Heart left ventricle (tissue), 16 donors: ENCODE data around the gene PLEKHA6. TPM values are rescaled to one million over a fixed set of nuclear protein-coding genes. Genes with fewer than 3 reads are reported as not detected.

ENCODE experiments used
- ATAC-seq, 4 donors: fragments of 200-7000 bp; cut with Tn5 transposase; one replicate each; pipeline ENCODE4 v1.9.1; 2020 to 2022; ENCODE audit warnings: moderate library complexity in 4 of 4, mild to moderate bottlenecking in 3 of 4, moderate number of reproducible peaks in 1 of 4
- DNase-seq, 5 donors: peaks; one replicate each; pipeline ENCODE4 v3.0.0-alpha.2; 2020
- H3K27ac ChIP-seq, 12 donors: fragments of 200-600 bp; sonication (generic) in 4 of 12; one replicate each; pipeline versions ENCODE4 v1.5.0 to v1.8.0; 2016 to 2022; ENCODE audit warnings: mild to moderate bottlenecking in 2 of 12
- H3K27me3 ChIP-seq, 9 donors: fragments of 200-600 bp; sonication (generic) in 2 of 9; one replicate each; pipeline versions ENCODE4 v1.5.1 to v1.8.0; 2016 to 2022; ENCODE audit warnings: mild to moderate bottlenecking in 3 of 9
- H3K36me3 ChIP-seq, 9 donors: fragments of 200-600 bp; sonication (generic) in 2 of 9; one replicate each; pipeline versions ENCODE4 v1.5.0 to v1.8.0; 2018 to 2022; ENCODE audit warnings: mild to moderate bottlenecking in 2 of 9
- H3K4me1 ChIP-seq, 12 donors: fragments of 200-600 bp; sonication (generic) in 4 of 12; one replicate each; pipeline versions ENCODE4 v1.5.0 to v1.8.0; 2016 to 2022; ENCODE audit warnings: mild to moderate bottlenecking in 3 of 12
- H3K4me3 ChIP-seq, 12 donors: fragments of 200-600 bp; sonication (generic) in 4 of 12; one replicate each; pipeline versions ENCODE4 v1.5.0 to v1.8.0; 2017 to 2022; ENCODE audit warnings: mild to moderate bottlenecking in 9 of 12, moderate library complexity in 4 of 12
- H3K9me3 ChIP-seq, 12 donors: fragments of 200-600 bp; sonication (generic) in 4 of 12; one replicate each; pipeline versions ENCODE4 v1.5.0 to v1.8.0; 2016 to 2022; ENCODE audit warnings: mild to moderate bottlenecking in 1 of 12
- CTCF ChIP-seq, 12 donors: fragments of 200-600 bp; sonication (generic) in 4 of 12; IDR thresholded peaks; one replicate each; pipeline versions ENCODE4 v1.5.0 to v1.8.0; 2018 to 2022; ENCODE audit warnings: antibody characterized with exemption in 12 of 12, mild to moderate bottlenecking in 5 of 12
- POLR2A ChIP-seq, 2 donors: fragments of 450-650 bp; IDR thresholded peaks; one replicate each; pipeline ENCODE4 v1.6.1; 2017; ENCODE audit warnings: antibody characterized with exemption in 2 of 2, mild to moderate bottlenecking in 2 of 2, moderate library complexity in 2 of 2
- WGBS, 4 donors: extraction: QIAGEN DNeasy Blood & Tissue Kit in 2 of 4; methylation state at CpG; one replicate each; pipeline versions ENCODE4 v1.1.5 to v1.1.7; 2013 to 2018; 5-methylcytosine and 5-hydroxymethylcytosine counted together
- intact Hi-C, 10 donors: fragments of 100-400 bp; cut with DNase I; formaldehyde crosslinking; loops; one replicate each; pipeline versions ENCODE4 v1.11.1 to v1.14.2; 2022
- polyA plus RNA-seq, 2 donors: library from polyadenylated mRNA; stranded (reverse); fragments of 200-250 nt; gene quantifications; one replicate each; pipeline ENCODE4 v1.2.3, GENCODE V29; 2013
- total RNA-seq, 9 donors: library from RNA; depleted of rRNA in 2 of 9; stranded (reverse); fragments of >200 nt in 2 of 9; fragmentation: NEBNext Ultra II Directional in 3 of 9; extraction: Animal tissue kit (Norgen Biotek cat#: 25700) in 3 of 9; gene quantifications; one replicate each; pipeline versions ENCODE4 v1.1.0 to v1.2.4, GENCODE V29; 2016 to 2023
- donor health status: ischemic (EF 13 %, LVEDD 7.1; RV severe dilation, severe dysfunction).
- donor health status: healthy with polysubstance abuse.
- donor health status: DM: no; HTN: yes; CAD: no.
- donor health status: DM: no; HTN: no; CAD: no.
- donor health status: ischemic (EF 25% LVEDD 6.9; RV normal size, moderate dysfunction).
- donor health status: ischemic (EF 25% LVEDD 5.7; RV mildly dilated, moderate dysfunction).
- donor health status: healthy.
- donor health status: DM: yes; HTN: yes; CAD: no.
- donor health status: ischemic (EF 35%, LVEDD 5.7; RV mildly dilated, moderate dysfunction).
- donor health status: nonischemic (EF 11% LVEDD 7.7; RV severe dilation, severe dysfunction).
- donor health status: DM: yes; HTN: yes; CAD: no.
- donor health status: PGD.
- donor health status: ischemic (EF 29% LVEDD 5.4; RV normal size, mild dysfunction).
- donor health status: nonischemic (EF 23%, LVEDD 6.1; RV moderate dilation, normal function).

Gene PLEKHA6
- total and polyA plus RNA-seq, 11 donors = 5.2 to 33.2 (median 18.9) TPM

- intact Hi-C loops = no loop called here
- WGBS, 4 donors = 50 to 64% (median 58%) methylated on average over 1 to 2 of the region's 2 CpGs
- ATAC-seq (no peak), DNase-seq (no peak)
- TF ChIP-seq CTCF (IDR thresholded peaks at IDR 0.05) = no peak
- TF ChIP-seq POLR2A (IDR thresholded peaks at IDR 0.05) = no peak
- no peak overlapping the region for H3K27ac ChIP-seq
- peaks cover 0 to 2% (median 0%) of the 10 kb centered on the region in 9 donors for H3K27me3 ChIP-seq
- peaks cover 0 to 17% (median 8%) of the 10 kb centered on the region in 12 donors for H3K4me1 ChIP-seq
- H3K9me3 ChIP-seq = no peaks in the 10 kb centered on the region
- no peak overlapping the region for H3K4me3 ChIP-seq
- peaks cover 0 to 23% (median 6%) of the 10 kb centered on the region in 9 donors for H3K36me3 ChIP-seq
Measured at GRCh38 chr1:204218552-204218951, 141.2 kb downstream of the PLEKHA6 start.

GRCh38 chr1:204217648-204218000, 142.1 kb downstream of the PLEKHA6 start:
- intact Hi-C loops = no loop called here
- Histone ChIP-seq H3K27ac (no peak overlapping the region), H3K27me3 (peaks cover 0 to 8% (median 0%) of the 10 kb centered on the region in 9 donors), H3K4me1 (peaks cover 0 to 13% (median 8%) of the 10 kb centered on the region in 12 donors), H3K4me3 (no peak overlapping the region), H3K36me3 (peaks cover 0 to 19% (median 6%) of the 10 kb centered on the region in 9 donors), H3K9me3 (no peaks in the 10 kb centered on the region)
- ATAC-seq (no peak), DNase-seq (no peak)
- WGBS, 4 donors = 57 to 67% (median 60%) methylated on average over 4 of the region's 4 CpGs
- TF ChIP-seq CTCF (IDR thresholded peaks at IDR 0.05) = no peak

- intact Hi-C loops = no loop called here
- no peak overlapping the region for H3K27ac ChIP-seq
- peaks cover 0 to 14% (median under 1%) of the 10 kb centered on the region in 9 donors for H3K36me3 ChIP-seq
- no peak overlapping the region for H3K4me3 ChIP-seq
- peaks cover 0 to 11% (median 8%) of the 10 kb centered on the region in 12 donors for H3K4me1 ChIP-seq
- DNase-seq (no peak), ATAC-seq (no peak)
- 85 to 91% (median 89%) methylated on average over 11 of the region's 11 CpGs for WGBS, 4 donors
- no peaks in the 10 kb centered on the region for H3K9me3 ChIP-seq
- TF ChIP-seq CTCF (IDR thresholded peaks at IDR 0.05) (no peak), POLR2A (IDR thresholded peaks at IDR 0.05) (no peak)
- H3K27me3 ChIP-seq = peaks cover 0 to 8% (median 0%) of the 10 kb centered on the region in 9 donors
Measured at GRCh38 chr1:204216880-204217647, 142.7 kb downstream of the PLEKHA6 start.

GRCh38 chr1:204216236-204216635, 143.5 kb downstream of the PLEKHA6 start:
- Histone ChIP-seq H3K27me3 (peaks cover 0 to 8% (median 0%) of the 10 kb centered on the region in 9 donors), H3K9me3 (no peaks in the 10 kb centered on the region), H3K27ac (no peak overlapping the region), H3K4me3 (no peak overlapping the region), H3K4me1 (peaks cover 0 to 11% (median 8%) of the 10 kb centered on the region in 12 donors), H3K36me3 (peaks cover 0 to 7% (median 0%) of the 10 kb centered on the region in 9 donors)
- WGBS, 4 donors = 88 to 92% (median 89%) methylated on average over 4 of the region's 4 CpGs
- no peak for TF ChIP-seq POLR2A (IDR thresholded peaks at IDR 0.05)
- no peak for TF ChIP-seq CTCF (IDR thresholded peaks at IDR 0.05)
- DNase-seq = no peak
- ATAC-seq = no peak
- intact Hi-C loops = no loop called here
